Ishikawa (cell line): Measurements from ENCODE around the gene MYDGF.

ENCODE experiments used
- CEBPB ChIP-seq: IDR thresholded peaks from 2 replicates; pipeline ENCODE4 v1.6.1; 2012
- CREB1 ChIP-seq: IDR thresholded peaks from 2 replicates; pipeline ENCODE4 v1.6.1; 2012; ENCODE audit warnings: low read depth
- EGR1 ChIP-seq: IDR thresholded peaks from 2 replicates; pipeline ENCODE4 v1.6.1; 2012
- EP300 ChIP-seq: IDR thresholded peaks from 2 replicates; pipeline ENCODE4 v1.6.1; 2012; ENCODE audit warnings: borderline replicate concordance
- FOXM1 ChIP-seq: IDR thresholded peaks from 2 replicates; pipeline ENCODE4 v1.6.1; 2012; ENCODE audit warnings: low read depth, borderline replicate concordance
- NFIC ChIP-seq: IDR thresholded peaks from 2 replicates; pipeline ENCODE4 v1.6.1; 2012
- RAD21 ChIP-seq: IDR thresholded peaks from 2 replicates; pipeline ENCODE4 v1.6.1; 2012; ENCODE audit warnings: low read depth
- TAF1 ChIP-seq: IDR thresholded peaks from 2 replicates; pipeline ENCODE4 v1.6.1; 2012; ENCODE audit warnings: low read depth, mild to moderate bottlenecking
- TCF12 ChIP-seq: IDR thresholded peaks from 2 replicates; pipeline ENCODE4 v1.6.1; 2012; ENCODE audit warnings: low read depth
- TEAD4 ChIP-seq: IDR thresholded peaks from 2 replicates; pipeline ENCODE4 v1.6.1; 2012
- YY1 ChIP-seq: IDR thresholded peaks from 2 replicates; pipeline ENCODE4 v1.6.1; 2012; ENCODE audit warnings: low read depth
- ZBTB7A ChIP-seq: IDR thresholded peaks from 2 replicates; pipeline ENCODE4 v1.6.1; 2012; ENCODE audit warnings: low read depth
- TF ChIP-seq, protein P1 (sequence below): IDR thresholded peaks from 2 replicates; pipeline ENCODE4 v1.6.1; 2012
- TF ChIP-seq, protein P2 (sequence below): IDR thresholded peaks from 2 replicates; pipeline ENCODE4 v1.6.1; 2012
- TF ChIP-seq, protein P3 (sequence below): IDR thresholded peaks from 2 replicates; pipeline ENCODE4 v1.6.1; 2012; ENCODE audit warnings: low read depth, mild to moderate bottlenecking

MYDGF gene

DNA sequence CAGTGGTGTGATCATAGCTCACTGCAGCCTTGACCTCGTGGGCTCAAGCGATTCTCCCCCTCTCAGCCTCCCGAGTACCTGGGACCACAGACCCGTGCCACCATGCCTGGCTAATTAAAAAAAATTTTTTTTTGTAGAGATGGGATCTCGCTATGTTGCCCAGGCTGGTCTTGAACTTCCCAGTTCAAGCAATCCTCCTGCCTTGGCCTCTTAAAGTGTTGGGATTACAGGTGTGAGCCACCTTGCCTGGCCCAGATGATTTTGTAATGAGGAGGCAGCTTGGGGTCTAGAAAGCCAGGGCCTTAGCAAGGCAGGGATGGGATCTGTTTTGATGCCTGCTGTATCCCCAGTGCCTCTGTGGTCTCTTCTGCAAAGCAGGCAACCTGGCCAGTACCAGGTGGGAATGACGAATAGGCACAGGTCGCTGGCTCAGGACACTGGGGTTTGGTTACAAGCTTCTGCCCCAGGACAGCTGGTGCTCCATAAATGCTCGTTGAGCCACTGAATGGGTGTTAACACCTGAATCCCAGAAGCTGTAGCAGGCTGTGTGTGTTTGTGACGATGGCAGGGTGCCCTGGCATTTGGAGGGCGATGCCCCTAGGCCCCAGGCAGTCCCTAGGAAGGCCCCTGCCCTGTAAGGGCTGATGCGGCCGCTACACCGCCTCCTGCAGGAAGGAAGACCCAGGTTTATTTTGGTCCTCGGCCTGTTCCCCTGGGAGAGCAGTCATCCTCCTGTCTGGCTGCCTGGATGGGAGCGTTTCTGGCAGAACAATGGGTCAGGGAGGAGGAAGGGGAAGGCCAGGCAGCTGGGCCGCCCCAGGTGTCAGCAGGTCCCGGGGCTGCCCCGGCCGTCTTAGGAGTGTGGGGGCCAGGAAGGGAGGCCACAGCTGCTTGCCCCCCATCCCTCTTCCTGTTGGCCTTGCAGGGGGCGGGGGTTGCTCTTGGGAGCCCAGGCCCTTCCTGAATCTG is 22.2 kb downstream of the MYDGF start:
- TF ChIP-seq CEBPB, result no peak
- TF ChIP-seq TCF12, result no peak
- TF ChIP-seq, protein P1, sequence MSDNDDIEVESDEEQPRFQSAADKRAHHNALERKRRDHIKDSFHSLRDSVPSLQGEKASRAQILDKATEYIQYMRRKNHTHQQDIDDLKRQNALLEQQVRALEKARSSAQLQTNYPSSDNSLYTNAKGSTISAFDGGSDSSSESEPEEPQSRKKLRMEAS, result no peak
- no peak for TF ChIP-seq EP300
- TF ChIP-seq RAD21, result no peak
- TF ChIP-seq YY1, result no peak
- TF ChIP-seq, protein P2, sequence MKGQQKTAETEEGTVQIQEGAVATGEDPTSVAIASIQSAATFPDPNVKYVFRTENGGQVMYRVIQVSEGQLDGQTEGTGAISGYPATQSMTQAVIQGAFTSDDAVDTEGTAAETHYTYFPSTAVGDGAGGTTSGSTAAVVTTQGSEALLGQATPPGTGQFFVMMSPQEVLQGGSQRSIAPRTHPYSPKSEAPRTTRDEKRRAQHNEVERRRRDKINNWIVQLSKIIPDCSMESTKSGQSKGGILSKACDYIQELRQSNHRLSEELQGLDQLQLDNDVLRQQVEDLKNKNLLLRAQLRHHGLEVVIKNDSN, result no peak
- TF ChIP-seq TAF1, result no peak

DNA sequence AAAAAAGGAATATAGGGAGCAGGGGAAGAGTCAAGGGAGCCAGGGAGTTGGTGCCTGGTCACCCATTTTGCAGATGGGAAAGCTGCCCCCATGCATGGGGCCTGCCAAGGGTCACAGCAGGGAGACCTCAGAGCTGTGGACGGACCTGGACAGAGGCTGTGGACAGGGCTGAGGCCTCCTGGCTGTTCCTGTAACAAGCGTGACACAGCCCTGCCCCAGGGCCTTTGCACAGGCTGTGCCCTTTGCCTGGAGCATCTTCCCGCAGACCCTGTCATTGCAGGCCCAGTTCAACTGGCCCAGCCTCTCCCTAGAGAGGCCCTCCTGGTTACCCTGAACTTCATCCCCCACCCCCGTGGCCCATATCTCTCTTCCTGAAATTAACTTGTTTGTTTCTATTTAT is 24.4 kb downstream of the MYDGF start:
- TF ChIP-seq TAF1 (no peak), TEAD4 (no peak), EGR1 (no peak), ZBTB7A (no peak), CEBPB (no peak)
- TF ChIP-seq, protein P3, sequence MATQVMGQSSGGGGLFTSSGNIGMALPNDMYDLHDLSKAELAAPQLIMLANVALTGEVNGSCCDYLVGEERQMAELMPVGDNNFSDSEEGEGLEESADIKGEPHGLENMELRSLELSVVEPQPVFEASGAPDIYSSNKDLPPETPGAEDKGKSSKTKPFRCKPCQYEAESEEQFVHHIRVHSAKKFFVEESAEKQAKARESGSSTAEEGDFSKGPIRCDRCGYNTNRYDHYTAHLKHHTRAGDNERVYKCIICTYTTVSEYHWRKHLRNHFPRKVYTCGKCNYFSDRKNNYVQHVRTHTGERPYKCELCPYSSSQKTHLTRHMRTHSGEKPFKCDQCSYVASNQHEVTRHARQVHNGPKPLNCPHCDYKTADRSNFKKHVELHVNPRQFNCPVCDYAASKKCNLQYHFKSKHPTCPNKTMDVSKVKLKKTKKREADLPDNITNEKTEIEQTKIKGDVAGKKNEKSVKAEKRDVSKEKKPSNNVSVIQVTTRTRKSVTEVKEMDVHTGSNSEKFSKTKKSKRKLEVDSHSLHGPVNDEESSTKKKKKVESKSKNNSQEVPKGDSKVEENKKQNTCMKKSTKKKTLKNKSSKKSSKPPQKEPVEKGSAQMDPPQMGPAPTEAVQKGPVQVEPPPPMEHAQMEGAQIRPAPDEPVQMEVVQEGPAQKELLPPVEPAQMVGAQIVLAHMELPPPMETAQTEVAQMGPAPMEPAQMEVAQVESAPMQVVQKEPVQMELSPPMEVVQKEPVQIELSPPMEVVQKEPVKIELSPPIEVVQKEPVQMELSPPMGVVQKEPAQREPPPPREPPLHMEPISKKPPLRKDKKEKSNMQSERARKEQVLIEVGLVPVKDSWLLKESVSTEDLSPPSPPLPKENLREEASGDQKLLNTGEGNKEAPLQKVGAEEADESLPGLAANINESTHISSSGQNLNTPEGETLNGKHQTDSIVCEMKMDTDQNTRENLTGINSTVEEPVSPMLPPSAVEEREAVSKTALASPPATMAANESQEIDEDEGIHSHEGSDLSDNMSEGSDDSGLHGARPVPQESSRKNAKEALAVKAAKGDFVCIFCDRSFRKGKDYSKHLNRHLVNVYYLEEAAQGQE, result no peak

DNA sequence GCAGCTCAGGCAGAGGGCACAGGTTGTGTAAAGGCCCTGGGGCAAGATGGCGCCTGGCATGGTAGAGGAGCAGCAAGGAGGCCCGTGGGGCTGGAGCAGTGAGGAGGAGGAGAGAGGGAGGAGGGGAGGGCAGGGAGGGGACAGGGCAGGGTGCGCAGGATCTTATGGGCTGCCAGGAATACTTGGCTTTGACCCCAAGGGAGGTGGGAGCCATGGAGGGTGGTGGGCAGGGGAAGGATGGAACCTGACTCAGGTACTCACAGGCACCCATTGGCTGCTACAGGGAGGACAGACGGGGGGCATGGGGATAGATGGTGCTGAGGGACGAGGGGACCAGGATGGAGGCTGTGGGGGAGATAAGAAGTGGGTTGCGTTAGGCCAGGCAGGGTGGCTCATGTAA is 27.5 kb downstream of the MYDGF start:
- TF ChIP-seq TCF12, result no peak
- TF ChIP-seq CEBPB, result no peak
- TF ChIP-seq, protein P1, result no peak
- no peak for TF ChIP-seq EP300
- no peak for TF ChIP-seq FOXM1
- no peak for TF ChIP-seq ZBTB7A
- TF ChIP-seq CREB1, result no peak
- TF ChIP-seq TEAD4, result no peak
- TF ChIP-seq, protein P3, result no peak
- TF ChIP-seq TAF1, result no peak
- TF ChIP-seq, protein P2, result no peak
- no peak for TF ChIP-seq RAD21
- TF ChIP-seq NFIC, result no peak
- no peak for TF ChIP-seq EGR1
- no peak for TF ChIP-seq YY1

DNA sequence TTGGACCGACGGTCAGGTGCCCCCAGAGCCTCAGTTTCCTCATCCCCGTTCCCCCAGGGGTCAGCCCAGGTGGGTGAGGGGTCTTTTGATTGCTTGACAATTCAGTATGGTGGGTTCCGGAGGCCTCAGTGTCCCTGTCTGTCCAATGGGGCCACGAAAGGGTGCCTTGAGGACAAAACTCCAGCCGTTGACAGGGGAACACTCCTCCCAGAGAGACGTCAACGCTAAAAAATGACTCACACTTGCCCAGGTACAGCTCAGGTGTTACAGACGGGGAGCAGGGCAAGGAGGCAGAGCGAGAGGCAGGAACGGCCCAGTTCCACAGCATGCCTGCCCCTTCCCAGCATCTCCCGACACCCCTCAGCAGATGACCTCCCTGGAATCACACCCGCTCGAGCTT is 29.0 kb downstream of the MYDGF start:
- no peak for TF ChIP-seq TAF1
- no peak for TF ChIP-seq ZBTB7A
- TF ChIP-seq, protein P3, result no peak
- TF ChIP-seq YY1, result no peak
- no peak for TF ChIP-seq EP300
- TF ChIP-seq, protein P1, result no peak
- no peak for TF ChIP-seq TCF12
- TF ChIP-seq TEAD4, result no peak
- no peak for TF ChIP-seq CREB1
- no peak for TF ChIP-seq RAD21
- no peak for TF ChIP-seq EGR1
- TF ChIP-seq, protein P2, result no peak
- no peak for TF ChIP-seq FOXM1
- TF ChIP-seq CEBPB, result no peak
- no peak for TF ChIP-seq NFIC
